Left ventricle myocardium inferior (tissue), 1 donor: ENCODE data around the gene KCNH2. TPM values are rescaled to one million over a fixed set of nuclear protein-coding genes. Genes with fewer than 3 reads are reported as not detected.
"Not testable (repeated sequence)": the region's sequence is repeated elsewhere in the genome, so short reads cannot be mapped to it uniquely, and the experiment has no call there.

ENCODE experiments used
- DNase-seq: peaks from one replicate; pipeline ENCODE4 v3.0.0-alpha.2; 2020
- H3K27ac ChIP-seq: fragments of 200-600 bp; replicated peaks from 2 replicates; pipeline ENCODE4 v1.8.0; 2021
- H3K27me3 ChIP-seq: fragments of 200-600 bp; 2 replicates; pipeline ENCODE4 v1.8.0; 2021; ENCODE audit warnings: low read depth
- H3K36me3 ChIP-seq: fragments of 200-600 bp; 2 replicates; pipeline ENCODE4 v1.8.0; 2021
- H3K4me1 ChIP-seq: fragments of 200-600 bp; 2 replicates; pipeline ENCODE4 v1.8.0; 2021
- H3K4me3 ChIP-seq: fragments of 200-600 bp; 2 replicates; pipeline ENCODE4 v1.8.0; 2021; ENCODE audit warnings: mild to moderate bottlenecking, moderate library complexity
- H3K9me3 ChIP-seq: fragments of 200-600 bp; replicated peaks from 2 replicates; pipeline ENCODE4 v1.8.0; 2021
- CTCF ChIP-seq: fragments of 200-600 bp; IDR thresholded peaks from 2 replicates; pipeline ENCODE4 v1.8.0; 2021; ENCODE audit warnings: antibody characterized with exemption, mild to moderate bottlenecking, borderline replicate concordance
- intact Hi-C: fragments of 100-400 bp; cut with micrococcal nuclease; formaldehyde crosslinking; loops from one replicate; pipeline ENCODE4 v1.11.0; 2022
- total RNA-seq: library from RNA; stranded (reverse); fragmentation: NEBNext Ultra II Directional; extraction: Animal tissue kit (Norgen Biotek cat#: 25700); gene quantifications from one replicate; pipeline ENCODE4 v1.2.1, GENCODE V29; 2021
- donor health status: DM: no; HTN: yes; CAD: no; lungs with severe emphysema.

KCNH2 gene
- total RNA-seq, 1 donor from 2014 or later: 94.1 TPM

DNA sequence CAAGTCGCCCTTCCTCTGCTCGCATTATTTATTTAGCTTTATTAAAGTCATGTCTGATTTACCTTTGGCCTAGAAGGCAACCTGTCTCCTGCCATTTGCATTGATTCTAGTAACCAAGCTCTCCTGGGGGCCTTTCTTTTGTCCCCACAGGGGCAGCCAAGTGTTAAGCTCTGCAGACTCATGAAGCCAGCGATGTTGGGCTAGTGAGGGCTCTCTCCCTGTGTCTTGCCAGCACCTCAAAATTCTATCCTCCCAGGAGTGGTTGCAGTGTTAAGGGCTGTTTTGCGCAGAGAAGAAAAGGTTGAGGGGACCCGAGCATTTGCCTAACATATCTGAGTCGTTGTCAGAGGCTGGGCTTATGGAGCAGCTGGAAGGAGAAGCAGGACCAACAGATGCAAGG lies 63.9 kb downstream of the KCNH2 start:
- H3K27ac ChIP-seq: no peak overlapping the region
- no peak for TF ChIP-seq CTCF
- H3K4me3 ChIP-seq: no peak overlapping the region
- no peaks in the 10 kb centered on the region for H3K4me1 ChIP-seq
- peaks cover 17% of the 10 kb centered on the region for H3K27me3 ChIP-seq
- H3K9me3 ChIP-seq: no peaks in the 10 kb centered on the region
- no peak for DNase-seq
- H3K36me3 ChIP-seq: no peaks in the 10 kb centered on the region
- intact Hi-C loops: no loop called here

GRCh38 chr7:150912427-150912826 lies 65.7 kb downstream of the KCNH2 start:
- DNase-seq: no peak
- intact Hi-C loops: no loop called here
- no peaks in the 10 kb centered on the region for H3K9me3 ChIP-seq
- no peak for TF ChIP-seq CTCF
- H3K27ac ChIP-seq: no peak overlapping the region
- H3K27me3 ChIP-seq: peaks cover 17% of the 10 kb centered on the region
- no peaks in the 10 kb centered on the region for H3K4me1 ChIP-seq
- H3K4me3 ChIP-seq: no peak overlapping the region
- no peaks in the 10 kb centered on the region for H3K36me3 ChIP-seq

- Histone ChIP-seq H3K4me1 (no peaks in the 10 kb centered on the region), H3K27me3 (peaks cover 17% of the 10 kb centered on the region), H3K4me3 (no peak overlapping the region), H3K9me3 (no peaks in the 10 kb centered on the region), H3K36me3 (no peaks in the 10 kb centered on the region), H3K27ac (no peak overlapping the region)
- no peak for DNase-seq
- no peak for TF ChIP-seq CTCF
- intact Hi-C loops: no loop called here
Observed at GRCh38 chr7:150911590-150912267, 66.4 kb downstream of the KCNH2 start.

GRCh38 chr7:150910996-150911422 lies 67.1 kb downstream of the KCNH2 start:
- DNase-seq: no peak
- no peak overlapping the region for H3K27ac ChIP-seq
- no peaks in the 10 kb centered on the region for H3K36me3 ChIP-seq
- no peak for TF ChIP-seq CTCF
- intact Hi-C loops: no loop called here
- H3K4me3 ChIP-seq: no peak overlapping the region
- H3K4me1 ChIP-seq: no peaks in the 10 kb centered on the region
- H3K27me3 ChIP-seq: peaks cover 17% of the 10 kb centered on the region
- no peaks in the 10 kb centered on the region for H3K9me3 ChIP-seq

DNA sequence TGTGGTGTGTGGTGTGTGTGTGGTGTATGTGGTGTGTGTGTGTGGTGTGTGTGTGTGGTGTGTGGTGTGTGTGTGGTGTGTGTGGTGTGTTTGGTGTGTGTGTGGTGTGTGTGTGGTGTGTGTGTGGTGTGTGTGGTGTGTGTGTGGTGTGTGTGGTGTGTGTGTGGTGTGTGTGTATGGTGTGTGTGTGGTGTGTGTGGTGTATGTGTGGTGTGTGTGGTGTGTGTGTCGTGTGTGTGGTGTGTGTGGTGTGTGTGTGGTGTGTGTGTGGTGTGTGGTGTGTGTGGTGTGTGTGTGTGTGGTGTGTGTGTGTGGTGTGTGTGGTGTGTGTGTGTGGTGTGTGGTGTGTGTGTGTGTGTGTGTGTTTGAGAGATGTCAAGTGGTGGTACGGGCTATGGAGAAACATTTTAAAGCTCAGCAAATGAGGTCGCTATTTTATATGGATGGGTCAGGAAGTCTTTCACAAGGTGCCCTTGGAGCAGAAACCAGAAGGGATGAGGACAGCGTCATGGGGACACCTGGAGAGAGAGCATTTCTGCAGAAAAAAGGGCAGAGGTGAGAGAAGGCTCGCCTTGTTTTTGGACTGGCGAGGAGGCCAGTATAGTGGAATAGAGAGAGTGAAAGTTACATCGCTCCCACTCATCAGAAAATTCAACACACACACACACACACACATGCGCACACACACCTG lies 67.7 kb downstream of the KCNH2 start:
- intact Hi-C loops, H3K36me3 ChIP-seq, DNase-seq: not testable (repeated sequence)

More for the DNA sequence above, 67.7 kb downstream of the KCNH2 start:
- H3K4me3 ChIP-seq, H3K27ac ChIP-seq, H3K9me3 ChIP-seq, H3K4me1 ChIP-seq: not testable (repeated sequence)
- H3K27me3 ChIP-seq: peaks cover 14% of the 10 kb centered on the region
